Epithelial cell of proximal tubule (primary cell): Measurements from ENCODE around the gene MYL6B. TPM values are rescaled to one million over a fixed set of nuclear protein-coding genes. Genes with fewer than 3 reads are reported as not detected.

ENCODE experiments used
- DNase-seq: peaks from one replicate; pipeline ENCODE4 v3.0.0-alpha.2; 2011; ENCODE audit warnings: low read depth
- H3K4me3 ChIP-seq: 2 replicates; pipeline ENCODE4 v1.5.1; 2011; ENCODE audit warnings: low read depth, mild to moderate bottlenecking, low read length
- total RNA-seq: library from RNA; depleted of rRNA; stranded (reverse); fragments of >200 nt; gene quantifications from 2 replicates; pipeline ENCODE4 v1.2.3, GENCODE V29; 2015
- TF ChIP-seq, protein P1 (sequence below): conservative IDR thresholded peaks from 2 replicates; pipeline ENCODE4 v1.5.1; 2012; ENCODE audit warnings: low read depth, mild to moderate bottlenecking, low read length

The MYL6B gene
- total RNA-seq, 1 donor from 2014 or later, result 133 TPM

DNA sequence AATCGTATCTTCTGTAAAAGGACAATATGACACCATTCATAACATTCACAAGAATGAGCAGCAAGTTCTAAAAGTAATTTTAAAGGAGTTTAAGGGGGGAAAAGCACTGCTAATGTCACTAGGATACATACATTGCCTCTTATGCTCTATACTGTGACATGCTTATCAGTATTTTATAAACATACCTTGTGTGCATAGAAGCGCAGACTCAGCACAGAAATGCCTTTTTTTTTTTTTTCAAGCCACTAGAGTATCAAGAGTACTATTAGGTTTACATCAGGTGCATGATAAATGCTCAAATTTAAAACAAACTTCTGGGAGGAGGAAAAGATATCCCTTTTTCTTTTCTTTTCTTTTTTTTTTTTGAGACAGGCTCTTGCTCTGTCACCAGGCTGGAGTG, 50.5 kb downstream of the MYL6B start:
- no peak overlapping the region for H3K4me3 ChIP-seq
- TF ChIP-seq, protein P1, sequence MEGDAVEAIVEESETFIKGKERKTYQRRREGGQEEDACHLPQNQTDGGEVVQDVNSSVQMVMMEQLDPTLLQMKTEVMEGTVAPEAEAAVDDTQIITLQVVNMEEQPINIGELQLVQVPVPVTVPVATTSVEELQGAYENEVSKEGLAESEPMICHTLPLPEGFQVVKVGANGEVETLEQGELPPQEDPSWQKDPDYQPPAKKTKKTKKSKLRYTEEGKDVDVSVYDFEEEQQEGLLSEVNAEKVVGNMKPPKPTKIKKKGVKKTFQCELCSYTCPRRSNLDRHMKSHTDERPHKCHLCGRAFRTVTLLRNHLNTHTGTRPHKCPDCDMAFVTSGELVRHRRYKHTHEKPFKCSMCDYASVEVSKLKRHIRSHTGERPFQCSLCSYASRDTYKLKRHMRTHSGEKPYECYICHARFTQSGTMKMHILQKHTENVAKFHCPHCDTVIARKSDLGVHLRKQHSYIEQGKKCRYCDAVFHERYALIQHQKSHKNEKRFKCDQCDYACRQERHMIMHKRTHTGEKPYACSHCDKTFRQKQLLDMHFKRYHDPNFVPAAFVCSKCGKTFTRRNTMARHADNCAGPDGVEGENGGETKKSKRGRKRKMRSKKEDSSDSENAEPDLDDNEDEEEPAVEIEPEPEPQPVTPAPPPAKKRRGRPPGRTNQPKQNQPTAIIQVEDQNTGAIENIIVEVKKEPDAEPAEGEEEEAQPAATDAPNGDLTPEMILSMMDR, result no peak

DNA sequence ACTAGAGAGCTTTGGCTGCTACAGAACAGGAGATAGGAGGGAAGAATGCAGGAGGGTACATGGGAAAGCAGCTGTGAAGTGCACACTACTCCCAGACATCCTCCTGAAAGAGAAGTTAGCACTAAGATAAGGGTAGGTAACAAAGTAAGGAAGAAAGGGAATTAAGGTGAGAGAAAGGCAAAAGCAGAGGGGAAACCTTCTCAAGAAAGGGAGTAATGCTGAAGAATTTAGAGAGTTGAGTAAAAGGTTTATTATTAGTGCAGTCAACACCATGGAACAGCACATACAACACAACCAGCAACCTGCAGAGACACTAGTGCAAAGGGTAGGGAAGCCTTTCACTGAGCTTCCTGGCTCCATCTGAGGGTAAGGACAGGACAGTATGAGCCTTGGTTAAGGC, 51.9 kb downstream of the MYL6B start:
- no peak for DNase-seq
- H3K4me3 ChIP-seq, result no peak overlapping the region
- TF ChIP-seq, protein P1, result no peak

More for the DNA sequence above, 50.5 kb downstream of the MYL6B start:
- no peak for DNase-seq

- no peak for DNase-seq
- TF ChIP-seq, protein P1, result no peak
- no peak overlapping the region for H3K4me3 ChIP-seq
These were observed 53.1 kb downstream of the MYL6B start for GRCh38 chr12:56205445-56205844.

GRCh38 chr12:56206452-56207166, 54.2 kb downstream of the MYL6B start:
- DNase-seq, result no peak
- TF ChIP-seq, protein P1, result peak; percentile 77

More at GRCh38 chr12:56206452-56207166, 54.2 kb downstream of the MYL6B start:
- H3K4me3 ChIP-seq, result no peak overlapping the region

Other genes with a start within 250 kb of the MYL6B start
- gene PYM1, start 224.7 kb upstream of the MYL6B start, total RNA-seq, result 49.2 and 56.0 TPM in 2 replicates
- gene DGKA, start 221.4 kb upstream of the MYL6B start, total RNA-seq, result 44.3 and 272 TPM in 2 replicates
- gene PMEL, start 186.5 kb upstream of the MYL6B start, total RNA-seq, result 1.4 and 3.7 TPM in 2 replicates
- 62.0 and 81.2 TPM in 2 replicates for gene CDK2, start 185.8 kb upstream of the MYL6B start, total RNA-seq
- 50.1 and 61.5 TPM in 2 replicates for gene RAB5B, start 178.5 kb upstream of the MYL6B start, total RNA-seq
- gene SUOX, start 155.3 kb upstream of the MYL6B start, total RNA-seq, result 12.9 and 15.7 TPM in 2 replicates
- gene IKZF4, start 131.5 kb upstream of the MYL6B start, total RNA-seq, result 0.94 and 3.1 TPM in 2 replicates
- gene RPS26, start 110.7 kb upstream of the MYL6B start, total RNA-seq, result 3,534 and 3,636 TPM in 2 replicates
- 14.3 and 24.2 TPM in 2 replicates for gene ERBB3, start 72.4 kb upstream of the MYL6B start, total RNA-seq
- 230 and 332 TPM in 2 replicates for gene PA2G4, start 48.0 kb upstream of the MYL6B start, total RNA-seq
- 3,901 and 5,792 TPM in 2 replicates for gene RPL41, start 36.0 kb upstream of the MYL6B start, total RNA-seq
- gene ZC3H10, start 34.3 kb upstream of the MYL6B start, total RNA-seq, result 1.8 and 2.7 TPM in 2 replicates
- 384 and 464 TPM in 2 replicates for gene ESYT1, start 24.3 kb upstream of the MYL6B start, total RNA-seq
- 3,822 and 3,955 TPM in 2 replicates for gene MYL6, start 5.8 kb downstream of the MYL6B start, total RNA-seq
- gene SMARCC2, start 36.9 kb downstream of the MYL6B start, total RNA-seq, result 34.9 and 43.9 TPM in 2 replicates
- 25.1 and 48.4 TPM in 2 replicates for gene RNF41, start 69.3 kb downstream of the MYL6B start, total RNA-seq
- 22.7 and 60.8 TPM in 2 replicates for gene NABP2, start 71.8 kb downstream of the MYL6B start, total RNA-seq
- not detected in 2 replicates for gene SLC39A5, start 77.5 kb downstream of the MYL6B start, total RNA-seq
- 29.6 and 31.3 TPM in 2 replicates for gene ANKRD52, start 105.8 kb downstream of the MYL6B start, total RNA-seq
- 10.9 and 18.8 TPM in 2 replicates for gene COQ10A, start 114.4 kb downstream of the MYL6B start, total RNA-seq
- gene CS, start 147.7 kb downstream of the MYL6B start, total RNA-seq, result 133 and 174 TPM in 2 replicates
- gene CNPY2, start 163.4 kb downstream of the MYL6B start, total RNA-seq, result 141 and 155 TPM in 2 replicates
- gene PAN2, start 181.4 kb downstream of the MYL6B start, total RNA-seq, result 12.1 and 15.0 TPM in 2 replicates
- gene IL23A, start 186.3 kb downstream of the MYL6B start, total RNA-seq, result 13.4 and 26.1 TPM in 2 replicates
- gene STAT2, start 207.5 kb downstream of the MYL6B start, total RNA-seq, result 39.2 and 48.2 TPM in 2 replicates
- gene APOF, start 210.3 kb downstream of the MYL6B start, total RNA-seq, result not detected in 2 replicates